ENCODE measurements around the gene ADGB. TPM values are rescaled to one million over a fixed set of nuclear protein-coding genes. Genes with fewer than 3 reads are reported as not detected.

Gene ADGB
- total RNA-seq, 1 experiment from 2014 or later: not detected

GRCh38 chr6:146666909-146667308 lies 68.1 kb downstream of the ADGB start:
- no TSS peak for BruUV-seq (replicated peaks)
- DNase-seq (no peak), ATAC-seq (no peak)
- Histone ChIP-seq H2AFZ (ENCODE audit: low read length) (no peak overlapping the region), H3F3A (ENCODE audit: low read length, unreplicated experiment) (no peaks in the 10 kb centered on the region), H3K4me2 (ENCODE audit: low read length) (no peak overlapping the region), H3K27me3 (ENCODE audit: low read length) (no peaks in the 10 kb centered on the region; the same call in 1 of the 2 replicates), H3K4me3 (ENCODE audit: low read length) (no peak overlapping the region), H3K79me2 (ENCODE audit: low read length) (no peaks in the 10 kb centered on the region), H3K9me3 (ENCODE audit: low read length) (no peaks in the 10 kb centered on the region), H3K4me1 (ENCODE audit: insufficient read depth, low read length) (no peaks in the 10 kb centered on the region), H4K20me1 (ENCODE audit: low read length) (no peaks in the 10 kb centered on the region), H3K9me2 (replicated peaks; ENCODE audit: low read length) (no peaks in the 10 kb centered on the region), H3K9ac (ENCODE audit: low read length) (no peak overlapping the region), H3K27ac (ENCODE audit: low read length) (no peak overlapping the region), H3K36me3 (ENCODE audit: low read depth, low read length) (no peaks in the 10 kb centered on the region)
- intact Hi-C loops (cut with micrococcal nuclease): no loop called here
- TF ChIP-seq EZH2phosphoT487 (IDR thresholded peaks at IDR 0.05; ENCODE audit: borderline replicate concordance, low read length) (no peak), EZH2 (IDR thresholded peaks at IDR 0.05; ENCODE audit: low read length, unreplicated experiment) (no peak), CTCF (conservative IDR thresholded peaks at IDR 0.05; ENCODE audit: low read depth, low read length) (no peak)
- ChIA-PET CTCF (no interaction called here), POLR2A (ENCODE audit: unreplicated experiment) (no interaction called here)

GRCh38 chr6:146670161-146670560 lies 71.4 kb downstream of the ADGB start:
- BruUV-seq (replicated peaks): no TSS peak
- TF ChIP-seq CTCF (conservative IDR thresholded peaks at IDR 0.05; ENCODE audit: low read depth, low read length) (no peak), EZH2 (IDR thresholded peaks at IDR 0.05; ENCODE audit: low read length, unreplicated experiment) (no peak), EZH2phosphoT487 (IDR thresholded peaks at IDR 0.05; ENCODE audit: borderline replicate concordance, low read length) (no peak)
- Histone ChIP-seq H3K27ac (ENCODE audit: low read length) (no peak overlapping the region), H3K9ac (ENCODE audit: low read length) (no peak overlapping the region), H4K20me1 (ENCODE audit: low read length) (no peaks in the 10 kb centered on the region), H3K4me3 (ENCODE audit: low read length) (no peak overlapping the region), H2AFZ (ENCODE audit: low read length) (no peak overlapping the region), H3K9me3 (ENCODE audit: low read length) (no peaks in the 10 kb centered on the region), H3K27me3 (ENCODE audit: low read length) (peaks cover 12% of the 10 kb centered on the region; the same call in 1 of the 2 replicates), H3K9me2 (replicated peaks; ENCODE audit: low read length) (no peaks in the 10 kb centered on the region), H3F3A (ENCODE audit: low read length, unreplicated experiment) (no peaks in the 10 kb centered on the region), H3K4me2 (ENCODE audit: low read length) (no peak overlapping the region), H3K4me1 (ENCODE audit: insufficient read depth, low read length) (no peaks in the 10 kb centered on the region), H3K36me3 (ENCODE audit: low read depth, low read length) (no peaks in the 10 kb centered on the region), H3K79me2 (ENCODE audit: low read length) (no peaks in the 10 kb centered on the region)
- CTCF ChIA-PET: no interaction called here
- intact Hi-C loops (cut with micrococcal nuclease): no loop called here
- POLR2A ChIA-PET (ENCODE audit: unreplicated experiment): no interaction called here
- no peak for ATAC-seq
- DNase-seq: no peak

GRCh38 chr6:146673069-146673468 lies 74.3 kb downstream of the ADGB start:
- TF ChIP-seq EZH2 (IDR thresholded peaks at IDR 0.05; ENCODE audit: low read length, unreplicated experiment) (no peak), CTCF (conservative IDR thresholded peaks at IDR 0.05; ENCODE audit: low read depth, low read length) (no peak), EZH2phosphoT487 (IDR thresholded peaks at IDR 0.05; ENCODE audit: borderline replicate concordance, low read length) (no peak)
- H3F3A ChIP-seq (ENCODE audit: low read length, unreplicated experiment): no peaks in the 10 kb centered on the region
- no peak overlapping the region for H3K9ac ChIP-seq (ENCODE audit: low read length)
- ChIA-PET CTCF (no interaction called here), POLR2A (ENCODE audit: unreplicated experiment) (no interaction called here)
- DNase-seq: no peak
- no peak overlapping the region for H3K27ac ChIP-seq (ENCODE audit: low read length)
- H3K79me2 ChIP-seq (ENCODE audit: low read length): no peaks in the 10 kb centered on the region
- H3K4me2 ChIP-seq (ENCODE audit: low read length): no peak overlapping the region
- no peak overlapping the region for H2AFZ ChIP-seq (ENCODE audit: low read length)
- no peaks in the 10 kb centered on the region for H3K9me3 ChIP-seq (ENCODE audit: low read length)
- no peak for ATAC-seq
- intact Hi-C loops (cut with micrococcal nuclease): no loop called here
- no peaks in the 10 kb centered on the region for H3K9me2 ChIP-seq (replicated peaks; ENCODE audit: low read length)
- H4K20me1 ChIP-seq (ENCODE audit: low read length): no peaks in the 10 kb centered on the region
- peaks cover 12% of the 10 kb centered on the region; the same call in 1 of the 2 replicates for H3K27me3 ChIP-seq (ENCODE audit: low read length)
- BruUV-seq (replicated peaks): no TSS peak
- no peaks in the 10 kb centered on the region for H3K4me1 ChIP-seq (ENCODE audit: insufficient read depth, low read length)
- no peak overlapping the region for H3K4me3 ChIP-seq (ENCODE audit: low read length)
- no peaks in the 10 kb centered on the region for H3K36me3 ChIP-seq (ENCODE audit: low read depth, low read length)
